Measurements from ENCODE around the gene C10orf90. TPM values are rescaled to one million over a fixed set of nuclear protein-coding genes. Genes with fewer than 3 reads are reported as not detected.

C10orf90 gene
- total RNA-seq, 1 experiment from 2014 or later: 0.57 TPM

- DNase-seq (ENCODE audit: low spot score): peak; percentile 47
Observed at GRCh38 chr10:126634911-126635310, 35.6 kb downstream of the C10orf90 start.

GRCh38 chr10:126634347-126634746 is 36.1 kb downstream of the C10orf90 start:
- DNase-seq (ENCODE audit: low spot score): no peak

GRCh38 chr10:126632705-126633104 is 37.8 kb downstream of the C10orf90 start:
- no peak for DNase-seq (ENCODE audit: low spot score)

- DNase-seq (ENCODE audit: low spot score): no peak
Observed at GRCh38 chr10:126629925-126630624, 40.4 kb downstream of the C10orf90 start.

- DNase-seq (ENCODE audit: low spot score): no peak
Observed at GRCh38 chr10:126628746-126629145, 41.7 kb downstream of the C10orf90 start.

GRCh38 chr10:126621846-126622245 is 48.6 kb downstream of the C10orf90 start:
- no peak for DNase-seq (ENCODE audit: low spot score)

- no peak for DNase-seq (ENCODE audit: low spot score)
Observed at GRCh38 chr10:126618466-126618865, 52.0 kb downstream of the C10orf90 start.

GRCh38 chr10:126617733-126618132 is 52.8 kb downstream of the C10orf90 start:
- no peak for DNase-seq (ENCODE audit: low spot score)

- no peak for DNase-seq (ENCODE audit: low spot score)
Observed at GRCh38 chr10:126617208-126617607, 53.3 kb downstream of the C10orf90 start.

GRCh38 chr10:126616737-126617136 is 53.8 kb downstream of the C10orf90 start:
- DNase-seq (ENCODE audit: low spot score): no peak

- no peak for DNase-seq (ENCODE audit: low spot score)
Observed at GRCh38 chr10:126611303-126611702, 59.2 kb downstream of the C10orf90 start.

- no peak for DNase-seq (ENCODE audit: low spot score)
Observed at GRCh38 chr10:126609566-126609965, 60.9 kb downstream of the C10orf90 start.

GRCh38 chr10:126599949-126600682 is 70.4 kb downstream of the C10orf90 start:
- DNase-seq (ENCODE audit: low spot score): no peak

- peak; percentile 45 for DNase-seq (ENCODE audit: low spot score)
Observed at GRCh38 chr10:126598009-126598408, 72.5 kb downstream of the C10orf90 start.

GRCh38 chr10:126597211-126597610 is 73.3 kb downstream of the C10orf90 start:
- DNase-seq (ENCODE audit: low spot score): no peak

- DNase-seq (ENCODE audit: low spot score): no peak
Observed at GRCh38 chr10:126596472-126597016, 73.9 kb downstream of the C10orf90 start.

GRCh38 chr10:126595160-126595559 is 75.3 kb downstream of the C10orf90 start:
- DNase-seq (ENCODE audit: low spot score): no peak

GRCh38 chr10:126593968-126594701 is 76.4 kb downstream of the C10orf90 start:
- DNase-seq (ENCODE audit: low spot score): no peak

GRCh38 chr10:126592901-126593300 is 77.6 kb downstream of the C10orf90 start:
- no peak for DNase-seq (ENCODE audit: low spot score)

- DNase-seq (ENCODE audit: low spot score): no peak
Observed at GRCh38 chr10:126588024-126588423, 82.5 kb downstream of the C10orf90 start.

GRCh38 chr10:126586878-126587277 is 83.6 kb downstream of the C10orf90 start:
- DNase-seq (ENCODE audit: low spot score): no peak

- no peak for DNase-seq (ENCODE audit: low spot score)
Observed at GRCh38 chr10:126586128-126586527, 84.4 kb downstream of the C10orf90 start.
